SJCRH30 (cell line): ENCODE data around the gene SSU72. TPM values are rescaled to one million over a fixed set of nuclear protein-coding genes. Genes with fewer than 3 reads are reported as not detected.

ENCODE experiments used
- DNase-seq, 2 experiments: peaks; one replicate each; pipeline ENCODE4 v3.0.0-alpha.2; 2015 to 2020
- H3K27ac ChIP-seq: fragments of 250-450 bp; sonication (Bioruptor Pico); 2 replicates; pipeline ENCODE4 v1.5.1; 2020; ENCODE audit warnings: mild to moderate bottlenecking, moderate library complexity
- H3K27me3 ChIP-seq: fragments of 250-450 bp; sonication (Bioruptor Pico); 2 replicates; pipeline ENCODE4 v1.5.1; 2020; ENCODE audit warnings: mild to moderate bottlenecking, moderate library complexity
- H3K36me3 ChIP-seq: fragments of 250-450 bp; sonication (Bioruptor Pico); 2 replicates; pipeline ENCODE4 v1.5.1; 2020; ENCODE audit warnings: mild to moderate bottlenecking, moderate library complexity
- H3K4me1 ChIP-seq: fragments of 250-450 bp; sonication (Bioruptor Pico); 2 replicates; pipeline ENCODE4 v1.5.1; 2020; ENCODE audit warnings: mild to moderate bottlenecking, moderate library complexity
- H3K4me3 ChIP-seq: fragments of 250-450 bp; sonication (Bioruptor Pico); 2 replicates; pipeline ENCODE4 v1.5.1; 2020; ENCODE audit warnings: mild to moderate bottlenecking, moderate library complexity
- H3K9me3 ChIP-seq: fragments of 250-450 bp; sonication (Bioruptor Pico); replicated peaks from 2 replicates; pipeline ENCODE4 v1.5.1; 2020; ENCODE audit warnings: mild to moderate bottlenecking, moderate library complexity
- total RNA-seq: library from RNA; depleted of rRNA; stranded (reverse); fragments of >200 nt; shearing (Covaris generic); gene quantifications from 2 replicates; pipeline ENCODE4 v1.2.3, GENCODE V29; 2014

SSU72 gene
- total RNA-seq, 1 experiment from 2014 or later: 267 TPM

DNA sequence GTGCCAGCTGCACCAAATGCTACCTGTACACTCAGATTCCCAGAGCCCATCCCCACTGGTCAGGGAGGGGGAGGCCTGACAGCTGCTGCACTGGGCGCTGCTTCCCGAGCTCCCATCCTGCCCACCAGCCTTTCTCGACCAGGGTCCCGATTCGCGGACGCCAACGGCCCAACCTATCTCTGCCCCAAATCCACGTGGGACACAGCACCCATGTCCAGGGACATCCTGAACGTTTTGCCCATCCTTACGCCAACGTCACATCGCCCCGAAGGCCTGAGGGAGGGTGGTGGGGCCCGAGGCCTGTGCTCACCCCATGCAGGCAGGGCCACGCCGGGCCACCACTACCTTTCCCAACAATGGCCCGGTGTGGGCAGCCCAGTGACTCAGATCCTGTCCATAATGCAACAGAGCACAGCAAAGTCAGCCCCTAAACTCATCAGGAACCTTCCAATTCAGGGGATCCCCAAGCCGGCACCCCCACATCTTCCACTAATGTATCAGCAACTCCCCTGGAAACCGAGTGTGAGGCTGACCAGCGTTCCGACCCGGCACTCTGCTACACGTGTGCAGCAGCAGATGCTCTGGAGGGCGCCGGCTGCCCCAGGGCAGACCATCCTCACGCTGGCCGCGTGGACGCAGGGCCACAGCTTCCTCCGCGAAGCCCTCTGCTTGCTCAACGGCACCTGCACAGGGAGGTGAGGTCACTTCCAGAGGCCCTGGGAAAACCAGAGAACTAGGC, 23.0 kb downstream of the SSU72 start:
- Histone ChIP-seq H3K4me3 (no peak overlapping the region), H3K4me1 (no peaks in the 10 kb centered on the region; the same call in 1 of the 2 replicates), H3K36me3 (peaks cover 18% of the 10 kb centered on the region), H3K27me3 (no peaks in the 10 kb centered on the region), H3K9me3 (no peaks in the 10 kb centered on the region), H3K27ac (no peak overlapping the region)
- no peak for DNase-seq

DNA sequence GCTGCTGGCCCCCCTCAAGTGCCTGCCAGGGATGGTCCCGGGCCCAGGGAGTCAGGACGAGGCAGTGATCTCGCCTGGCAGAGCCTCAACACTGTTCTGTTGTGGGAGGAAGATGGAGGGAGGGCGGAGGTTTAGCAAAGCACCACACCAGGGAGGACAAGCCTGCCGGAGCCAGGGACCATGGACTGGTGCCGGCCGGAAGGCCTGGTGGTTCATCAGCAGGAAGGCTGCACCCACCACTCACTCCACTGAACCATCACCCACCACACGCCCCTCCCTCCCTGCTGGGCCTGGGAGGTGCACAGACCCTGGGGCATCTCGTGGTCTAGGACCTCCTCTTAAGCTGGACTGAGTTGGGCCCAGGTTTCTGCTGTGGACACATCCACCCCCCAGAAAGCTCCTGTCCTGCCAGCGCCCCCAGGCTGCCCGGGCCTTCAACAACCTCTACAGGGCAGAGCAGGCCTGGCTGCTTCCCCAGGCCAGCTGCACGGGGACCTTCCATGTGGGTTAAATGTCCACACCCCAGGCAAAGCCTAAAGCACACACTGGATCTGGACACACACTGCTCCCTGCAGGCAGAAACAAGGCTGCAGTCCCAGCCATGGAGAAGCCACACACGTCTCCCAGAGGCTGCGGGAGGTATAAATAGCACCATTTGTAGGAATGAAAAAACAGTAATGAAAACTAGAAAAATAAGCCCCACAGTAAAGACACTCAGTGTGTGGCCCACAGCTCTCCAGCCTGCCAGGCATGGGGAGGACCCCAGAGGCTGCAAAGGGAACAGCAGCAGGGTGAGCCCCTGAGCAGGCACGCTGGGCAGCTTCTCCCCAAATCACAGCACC, 23.9 kb downstream of the SSU72 start:
- Histone ChIP-seq H3K4me3 (no peak overlapping the region), H3K9me3 (no peaks in the 10 kb centered on the region), H3K4me1 (no peaks in the 10 kb centered on the region; the same call in 1 of the 2 replicates), H3K27ac (no peak overlapping the region), H3K36me3 (peaks cover 20% of the 10 kb centered on the region), H3K27me3 (no peaks in the 10 kb centered on the region)
- peak; percentile 65 to 69 for DNase-seq

DNA sequence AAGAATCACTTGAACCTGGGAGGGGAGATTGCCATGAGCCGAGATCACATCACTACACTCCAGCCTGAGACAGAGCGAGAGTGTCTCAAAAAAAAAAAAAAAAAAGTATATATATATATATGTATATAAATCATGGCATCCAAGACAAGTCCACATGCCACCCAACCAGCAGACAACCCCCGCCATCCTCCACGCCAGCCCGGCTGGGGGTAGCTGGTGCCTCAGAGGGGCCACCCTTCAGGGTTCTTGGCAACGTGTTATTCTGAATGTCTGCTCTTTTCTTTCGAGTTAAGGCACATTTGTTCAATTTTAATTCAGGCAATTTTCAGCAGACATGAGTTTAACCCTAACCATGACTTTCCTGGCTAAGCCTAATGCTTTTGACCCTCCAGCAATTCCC, 24.6 kb downstream of the SSU72 start:
- Histone ChIP-seq H3K27me3 (no peaks in the 10 kb centered on the region), H3K4me3 (no peak overlapping the region), H3K9me3 (no peaks in the 10 kb centered on the region), H3K4me1 (no peaks in the 10 kb centered on the region; the same call in 1 of the 2 replicates), H3K36me3 (peaks cover 18% of the 10 kb centered on the region), H3K27ac (no peak overlapping the region)
- no peak for DNase-seq

DNA sequence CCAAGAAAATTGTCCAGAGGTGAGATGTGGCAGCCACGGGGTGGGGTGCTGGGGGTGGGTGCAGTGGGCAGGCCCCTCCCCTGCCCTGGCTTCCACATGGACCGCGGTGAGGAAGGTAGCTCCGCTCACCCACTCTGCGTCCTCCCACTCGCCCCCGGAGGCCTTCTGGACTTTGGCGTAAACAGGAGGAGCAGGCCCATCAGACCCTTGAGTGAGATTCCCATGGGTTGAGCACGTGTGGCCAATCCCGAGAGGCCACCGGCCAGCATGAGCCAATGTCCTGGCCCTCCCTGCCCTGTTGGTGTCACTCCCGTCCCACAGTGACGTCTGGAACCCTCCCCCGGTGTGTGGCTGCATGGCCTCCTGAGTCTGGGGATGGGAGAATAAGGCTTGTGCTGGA, 26.1 kb downstream of the SSU72 start:
- Histone ChIP-seq H3K9me3 (no peaks in the 10 kb centered on the region), H3K4me3 (no peak overlapping the region), H3K27me3 (no peaks in the 10 kb centered on the region), H3K36me3 (peaks cover 28% of the 10 kb centered on the region), H3K27ac (no peak overlapping the region), H3K4me1 (no peaks in the 10 kb centered on the region; the same call in 1 of the 2 replicates)
- DNase-seq: no peak

DNA sequence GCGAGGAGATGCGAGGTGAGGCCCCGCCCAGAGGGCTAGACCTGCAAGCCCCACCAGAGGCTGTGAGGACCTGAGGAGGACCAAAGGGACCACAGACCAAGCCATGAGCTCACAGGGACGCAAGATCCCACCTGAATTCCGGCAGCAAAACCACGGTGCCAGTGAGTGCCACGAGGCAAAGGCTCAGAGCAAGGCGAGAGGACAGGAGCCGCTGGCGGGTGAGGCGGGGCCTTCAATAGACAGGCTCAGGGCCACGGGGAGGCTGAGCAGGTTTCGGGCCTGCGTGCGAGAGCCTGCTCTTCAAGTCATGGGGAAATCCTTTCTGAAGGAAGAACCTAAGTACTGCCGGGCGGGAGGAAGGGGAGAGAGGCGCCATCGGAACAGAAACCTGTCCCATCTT, 27.2 kb downstream of the SSU72 start:
- Histone ChIP-seq H3K4me3 (no peak overlapping the region), H3K27ac (no peak overlapping the region), H3K9me3 (no peaks in the 10 kb centered on the region), H3K4me1 (no peaks in the 10 kb centered on the region; the same call in 1 of the 2 replicates), H3K27me3 (no peaks in the 10 kb centered on the region), H3K36me3 (peaks cover 37% of the 10 kb centered on the region)
- no peak for DNase-seq

DNA sequence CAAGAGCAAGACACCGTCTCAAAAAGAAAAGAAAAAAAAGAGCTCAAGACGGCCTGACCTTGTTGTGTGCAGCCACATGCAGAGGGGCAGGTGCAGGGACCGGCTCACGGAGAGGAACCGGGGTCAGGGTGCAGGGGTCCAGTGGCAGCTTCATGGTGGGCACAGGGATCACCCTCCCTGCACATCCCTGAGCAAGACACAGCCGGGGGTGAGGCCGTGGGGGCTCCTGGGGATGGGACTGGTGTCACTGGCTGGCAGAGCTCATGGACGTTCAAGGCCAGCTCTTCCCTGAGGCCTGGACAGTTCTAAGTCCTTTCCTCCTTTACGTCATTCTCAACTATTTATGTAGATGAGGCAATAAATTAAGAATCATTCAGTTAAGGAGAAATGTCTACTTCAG, 27.7 kb downstream of the SSU72 start:
- no peak for DNase-seq
- Histone ChIP-seq H3K36me3 (peaks cover 41% of the 10 kb centered on the region), H3K9me3 (no peaks in the 10 kb centered on the region), H3K4me1 (no peaks in the 10 kb centered on the region; the same call in 1 of the 2 replicates), H3K4me3 (no peak overlapping the region), H3K27me3 (no peaks in the 10 kb centered on the region), H3K27ac (no peak overlapping the region)

DNA sequence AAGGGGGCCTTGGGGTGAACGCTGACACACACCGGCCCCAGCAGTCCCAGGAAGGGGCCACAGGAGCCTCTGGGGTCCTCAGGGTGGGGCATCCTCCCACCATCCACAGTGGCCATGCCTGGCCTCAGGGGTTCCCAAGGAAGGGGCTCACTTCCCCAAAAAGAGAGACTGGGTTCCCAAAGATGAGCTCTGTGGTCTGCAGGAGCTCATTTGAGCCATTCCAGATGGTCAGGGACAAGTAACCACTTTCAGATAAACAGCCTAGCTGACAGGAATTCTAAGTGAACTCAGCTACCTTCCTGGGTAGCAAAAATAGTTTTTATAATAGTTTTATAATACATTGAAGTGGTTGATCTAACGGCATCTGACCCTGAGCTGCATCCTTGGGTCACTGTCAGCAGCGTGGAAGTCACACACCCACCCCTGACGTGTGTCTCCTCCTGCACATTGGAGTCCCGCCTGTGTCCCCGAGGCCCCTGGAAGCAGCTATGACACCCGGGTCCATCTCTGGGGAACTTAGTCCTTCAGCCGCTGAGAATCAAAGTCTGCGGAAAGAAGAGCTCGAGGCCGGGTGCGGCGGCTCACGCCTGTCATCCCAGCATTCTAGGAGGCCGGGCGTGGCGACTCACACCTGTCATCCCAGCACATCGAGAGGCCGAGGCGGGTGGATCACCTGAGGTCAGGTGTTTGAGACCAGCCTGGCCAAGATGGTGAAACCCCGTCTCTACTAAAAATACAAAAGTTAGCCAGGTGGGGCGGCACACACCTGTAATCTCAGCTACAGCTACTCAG, 28.5 kb downstream of the SSU72 start:
- Histone ChIP-seq H3K9me3 (no peaks in the 10 kb centered on the region), H3K4me1 (no peaks in the 10 kb centered on the region; the same call in 1 of the 2 replicates), H3K36me3 (peaks cover 50% of the 10 kb centered on the region), H3K27ac (no peak overlapping the region), H3K27me3 (no peaks in the 10 kb centered on the region), H3K4me3 (no peak overlapping the region)
- no peak for DNase-seq

DNA sequence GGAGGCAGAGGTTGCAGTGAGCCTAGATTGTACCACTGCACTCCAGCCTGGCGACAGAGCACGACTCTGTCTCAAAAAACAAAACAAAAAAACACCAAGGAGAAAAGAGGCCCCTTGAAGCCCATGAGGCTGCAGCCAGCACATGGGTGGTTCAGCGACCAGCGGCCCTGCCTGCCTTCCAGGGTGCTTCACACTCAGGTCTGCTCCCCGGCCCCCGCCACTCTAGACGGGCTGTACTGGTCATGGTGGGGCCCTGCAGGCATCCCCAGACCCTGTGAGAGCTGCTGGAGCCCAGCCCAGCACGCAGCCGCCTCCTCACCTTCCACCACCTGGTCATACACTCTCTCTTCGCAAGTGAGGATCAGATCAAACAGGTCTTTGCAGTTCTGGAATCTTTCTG, 30.1 kb downstream of the SSU72 start:
- no peak for DNase-seq
- Histone ChIP-seq H3K4me1 (no peaks in the 10 kb centered on the region), H3K4me3 (no peak overlapping the region), H3K9me3 (no peaks in the 10 kb centered on the region; the same call in 1 of the 2 replicates), H3K36me3 (peaks cover 55% of the 10 kb centered on the region), H3K27ac (no peak overlapping the region), H3K27me3 (no peaks in the 10 kb centered on the region)

DNA sequence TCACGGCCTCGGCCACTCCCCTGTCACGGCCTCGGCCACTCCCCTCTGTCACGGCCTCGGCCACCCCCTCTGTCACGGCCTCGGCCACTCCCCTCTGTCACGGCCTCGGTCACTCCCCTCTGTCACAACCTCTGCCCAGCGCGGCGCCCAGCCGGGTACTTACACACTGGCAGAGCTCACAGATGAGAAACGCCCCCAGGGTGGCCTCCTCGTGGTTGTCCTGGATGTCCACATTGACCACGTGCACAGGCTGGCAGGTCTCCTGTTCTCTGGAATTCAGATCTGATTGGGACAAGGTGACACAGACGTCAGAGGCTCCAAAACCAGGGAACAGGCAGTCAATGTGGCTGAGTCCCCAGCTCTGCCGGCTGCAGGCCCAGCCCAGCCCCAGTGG, 31.0 kb downstream of the SSU72 start:
- H3K9me3 ChIP-seq: no peaks in the 10 kb centered on the region; the same call in 1 of the 2 replicates
- no peak for DNase-seq
- no peak overlapping the region for H3K27ac ChIP-seq
- H3K27me3 ChIP-seq: no peaks in the 10 kb centered on the region
- no peak overlapping the region for H3K4me3 ChIP-seq
- H3K4me1 ChIP-seq: no peaks in the 10 kb centered on the region
- peaks cover 53% of the 10 kb centered on the region for H3K36me3 ChIP-seq

DNA sequence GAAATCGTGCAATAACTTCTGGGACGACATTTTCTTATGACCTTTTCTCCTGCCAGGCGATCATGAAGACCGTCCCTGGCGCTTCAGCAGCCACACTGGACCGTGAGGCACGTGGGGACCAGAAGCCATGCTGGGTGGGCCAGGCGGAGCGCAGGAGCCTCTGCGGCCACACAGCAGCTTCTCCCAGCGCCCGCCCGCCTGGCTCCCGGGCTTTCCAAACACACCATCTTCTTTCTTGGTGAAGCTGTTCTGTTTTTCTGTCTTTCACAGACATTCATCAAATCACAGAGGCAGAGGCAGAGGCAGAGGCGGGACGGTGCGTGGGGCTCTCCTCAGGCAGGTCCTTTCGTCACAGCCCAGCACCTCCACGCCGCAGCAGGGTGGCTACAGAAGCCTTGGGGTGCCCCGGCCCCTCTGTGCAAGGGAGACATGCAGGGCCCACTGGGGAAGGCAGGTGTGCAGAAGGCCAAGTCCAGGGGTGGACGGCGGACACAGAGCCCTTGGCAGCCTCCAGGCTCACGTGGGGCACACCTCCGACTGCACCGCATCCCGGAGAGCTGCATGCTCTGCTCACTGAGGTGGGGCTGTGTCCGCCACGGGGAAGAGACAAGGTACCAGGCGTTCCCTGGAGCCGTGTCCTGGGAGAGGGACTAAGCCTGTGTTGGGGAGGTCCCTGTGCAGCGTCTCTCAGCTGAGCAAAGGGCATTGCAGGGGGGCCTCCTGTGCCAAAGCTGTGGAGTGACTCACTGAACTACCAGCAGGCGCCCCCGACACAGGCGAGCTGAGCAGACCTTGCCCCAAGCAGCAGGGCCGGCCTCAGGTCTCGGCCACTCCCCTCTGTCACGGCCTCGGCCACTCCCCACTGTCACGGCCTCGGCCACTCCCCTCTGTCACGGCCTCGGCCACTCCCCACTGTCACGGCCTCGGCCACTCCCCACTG, 31.6 kb downstream of the SSU72 start:
- no peaks in the 10 kb centered on the region for H3K4me1 ChIP-seq
- H3K36me3 ChIP-seq: peaks cover 55% of the 10 kb centered on the region
- no peaks in the 10 kb centered on the region; the same call in 1 of the 2 replicates for H3K9me3 ChIP-seq
- no peaks in the 10 kb centered on the region for H3K27me3 ChIP-seq
- DNase-seq: no peak
- no peak overlapping the region for H3K27ac ChIP-seq
- H3K4me3 ChIP-seq: no peak overlapping the region

DNA sequence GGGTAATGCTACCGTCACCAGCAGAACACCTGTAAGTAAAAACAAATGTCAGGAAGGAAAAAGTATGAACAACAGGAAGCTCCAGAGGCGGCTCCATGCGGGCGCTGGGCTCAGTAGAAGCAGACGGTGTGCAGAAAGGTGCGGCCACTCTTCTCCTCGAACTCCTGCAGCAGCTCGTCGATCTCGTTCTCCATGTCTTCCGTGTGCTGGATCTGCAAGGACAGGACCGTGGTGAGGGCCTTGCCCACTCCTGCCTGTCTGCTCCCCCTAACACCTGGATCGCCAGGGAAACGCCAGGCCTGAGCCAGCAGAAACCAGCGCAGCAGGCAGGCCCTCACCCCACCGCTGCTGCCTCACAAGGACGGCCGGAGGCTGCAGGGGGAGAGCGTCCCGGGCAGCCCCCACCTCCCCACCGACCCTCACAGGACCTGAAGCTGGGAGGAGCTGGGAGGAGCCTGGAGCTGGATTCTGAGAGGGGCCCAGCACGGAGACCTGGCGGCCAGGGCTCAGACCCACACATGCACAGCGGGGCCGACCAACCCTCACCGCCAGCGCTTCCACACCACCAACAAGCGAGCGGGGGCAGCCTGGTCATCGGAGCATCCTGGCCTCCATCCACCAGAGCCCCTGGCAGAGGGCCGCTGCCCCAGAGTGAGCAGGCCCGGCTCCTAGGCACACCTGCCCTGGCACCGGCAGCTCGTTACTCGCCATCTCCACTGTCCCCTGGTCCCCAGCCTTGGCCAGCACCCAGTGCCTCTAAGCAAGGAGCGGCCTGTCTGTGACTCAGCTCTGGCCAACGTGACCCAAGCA, 32.5 kb downstream of the SSU72 start:
- Histone ChIP-seq H3K27ac (no peak overlapping the region), H3K4me3 (no peak overlapping the region), H3K27me3 (no peaks in the 10 kb centered on the region), H3K4me1 (no peaks in the 10 kb centered on the region), H3K36me3 (peaks cover 60% of the 10 kb centered on the region), H3K9me3 (no peaks in the 10 kb centered on the region; the same call in 1 of the 2 replicates)
- no peak for DNase-seq

DNA sequence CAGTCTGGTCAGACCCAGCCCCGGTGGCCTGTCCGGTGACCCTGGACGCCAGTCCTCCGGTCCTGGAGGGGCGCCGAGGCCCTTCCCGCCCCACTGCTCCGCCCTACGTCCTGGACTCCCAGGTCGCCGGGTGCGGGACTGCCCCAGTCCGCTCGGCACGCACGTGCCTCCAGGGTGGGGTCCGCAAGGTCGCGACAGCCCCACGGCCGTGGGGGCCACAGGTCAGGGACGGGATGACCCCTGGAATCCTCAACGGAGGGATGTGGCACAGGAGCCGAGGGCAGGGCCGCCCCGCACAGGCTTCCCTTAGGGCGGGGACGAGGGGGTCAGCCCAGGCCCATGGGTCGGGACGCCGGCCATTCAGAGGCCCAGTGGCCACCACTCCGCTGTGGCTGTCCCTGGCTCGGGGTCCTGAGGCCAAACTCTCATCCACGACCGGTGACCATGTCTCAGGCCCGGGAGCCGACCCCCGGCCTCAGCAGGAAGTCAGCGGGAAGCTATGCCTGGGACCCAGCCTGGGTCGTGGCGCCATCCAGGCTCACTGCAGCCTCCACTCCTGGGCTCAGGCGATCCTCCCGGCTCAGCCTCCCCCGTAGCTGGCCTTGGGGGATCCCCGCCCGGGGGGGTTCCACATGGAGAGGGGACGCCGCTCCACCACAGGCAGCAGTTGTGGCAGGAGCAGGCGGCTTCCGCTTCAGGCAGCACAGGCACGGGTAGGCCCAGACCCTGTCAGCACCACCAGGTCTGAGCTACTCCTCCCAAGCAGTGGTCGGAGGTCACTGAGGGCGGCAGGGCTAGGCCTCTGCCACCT, 33.6 kb downstream of the SSU72 start:
- no peaks in the 10 kb centered on the region; the same call in 1 of the 2 replicates for H3K9me3 ChIP-seq
- H3K27ac ChIP-seq: no peak overlapping the region
- no peak for DNase-seq
- no peak overlapping the region for H3K4me3 ChIP-seq
- peaks cover 55% of the 10 kb centered on the region for H3K36me3 ChIP-seq
- no peaks in the 10 kb centered on the region for H3K4me1 ChIP-seq
- no peaks in the 10 kb centered on the region for H3K27me3 ChIP-seq
